Endodermal cell (in vitro differentiated cells): Measurements from ENCODE around the gene MROH2A. TPM values are rescaled to one million over a fixed set of nuclear protein-coding genes. Genes with fewer than 3 reads are reported as not detected.

ENCODE experiments used
- DNase-seq: peaks from one replicate; pipeline ENCODE4 v3.0.0-alpha.2; 2017
- H3K27ac ChIP-seq: 2 replicates; pipeline ENCODE4 v1.5.1; 2013; ENCODE audit warnings: mild to moderate bottlenecking, low read depth, low read length, moderate library complexity
- H3K27me3 ChIP-seq: 2 replicates; pipeline ENCODE4 v1.6.1; 2013; ENCODE audit warnings: mild to moderate bottlenecking, low read length, moderate library complexity; ENCODE audit not compliant: insufficient read depth, control insufficient read depth, poor library complexity, severe bottlenecking
- H3K36me3 ChIP-seq: 2 replicates; pipeline ENCODE4 v1.7.0; 2013; ENCODE audit warnings: mild to moderate bottlenecking, low read length, moderate library complexity; ENCODE audit not compliant: control insufficient read depth, insufficient read depth
- H3K4me1 ChIP-seq: one replicate; pipeline ENCODE4 v1.7.0; 2013; ENCODE audit warnings: low read length; ENCODE audit not compliant: control insufficient read depth, insufficient read depth
- H3K4me3 ChIP-seq: 2 replicates; pipeline ENCODE4 v1.5.1; 2013; ENCODE audit warnings: mild to moderate bottlenecking, low read length, moderate library complexity
- H3K9ac ChIP-seq: 2 replicates; pipeline ENCODE4 v1.6.1; 2013; ENCODE audit warnings: mild to moderate bottlenecking, low read length, moderate library complexity; ENCODE audit not compliant: poor library complexity, severe bottlenecking; ENCODE audit errors: extremely low read depth
- H3K9me3 ChIP-seq: 2 replicates; pipeline ENCODE4 v1.6.1; 2013; ENCODE audit warnings: mild to moderate bottlenecking, low read length, moderate library complexity; ENCODE audit not compliant: control insufficient read depth
- H3K27ac Mint-ChIP-seq: 2 replicates; pipeline ENCODE4 v1.8.0; 2020; ENCODE audit warnings: mixed read lengths
- H3K27me3 Mint-ChIP-seq: 2 replicates; pipeline ENCODE4 v1.8.0; 2021; ENCODE audit warnings: mild to moderate bottlenecking, mixed read lengths; ENCODE audit not compliant: insufficient read depth
- H3K36me3 Mint-ChIP-seq: 2 replicates; pipeline ENCODE4 v1.8.0; 2020; ENCODE audit warnings: low read depth, mixed read lengths
- H3K4me1 Mint-ChIP-seq: 2 replicates; pipeline ENCODE4 v1.8.0; 2020; ENCODE audit warnings: mixed read lengths
- H3K4me3 Mint-ChIP-seq: 2 replicates; pipeline ENCODE4 v1.8.0; 2020; ENCODE audit warnings: mild to moderate bottlenecking, moderate library complexity, mixed read lengths
- H3K9me3 Mint-ChIP-seq: 2 replicates; pipeline ENCODE4 v1.8.0; 2020; ENCODE audit warnings: mild to moderate bottlenecking, mixed read lengths
- WGBS, 2 experiments: methylation state at CpG; one replicate each; pipeline versions ENCODE4 v1.1.5 to v1.1.7; 2013; ENCODE audit warnings: missing lambda C conversion rate in 2 of 2, mixed read lengths in 1 of 2; ENCODE audit not compliant: insufficient coverage in 1 of 2, insufficient read length in 1 of 2; 5-methylcytosine and 5-hydroxymethylcytosine counted together
- total RNA-seq, 2 donors: library from RNA; stranded (reverse); fragmentation: NEBNext Ultra II Directional in 1 of 2; extraction: Animal tissue kit (Norgen Biotek cat#: 25700) in 1 of 2; gene quantifications; 2 replicates in 1 of 2; 3 replicates in 1 of 2; pipeline ENCODE4 v1.2.1, GENCODE V29; 2021
- TF ChIP-seq, protein P1 (sequence below): fragments of 200-600 bp; sonication (generic); conservative IDR thresholded peaks from 2 replicates; pipeline ENCODE4 v1.5.0; 2021; ENCODE audit warnings: antibody characterized with exemption, mild to moderate bottlenecking

MROH2A gene
- total RNA-seq, 2 donors from 2014 or later: not detected

- Mint-ChIP-seq H3K27ac (no peak overlapping the region), H3K9me3 (peaks cover 5% of the 10 kb centered on the region), H3K4me1 (no peaks in the 10 kb centered on the region), H3K4me3 (no peak overlapping the region), H3K36me3 (no peaks in the 10 kb centered on the region), H3K27me3 (peaks cover 14% of the 10 kb centered on the region)
- Histone ChIP-seq H3K27ac (no peak overlapping the region), H3K4me3 (no peak overlapping the region), H3K9ac (no peak overlapping the region), H3K36me3 (no peaks in the 10 kb centered on the region), H3K9me3 (no peaks in the 10 kb centered on the region), H3K4me1 (no peaks in the 10 kb centered on the region), H3K27me3 (no peaks in the 10 kb centered on the region)
- TF ChIP-seq, protein P1, sequence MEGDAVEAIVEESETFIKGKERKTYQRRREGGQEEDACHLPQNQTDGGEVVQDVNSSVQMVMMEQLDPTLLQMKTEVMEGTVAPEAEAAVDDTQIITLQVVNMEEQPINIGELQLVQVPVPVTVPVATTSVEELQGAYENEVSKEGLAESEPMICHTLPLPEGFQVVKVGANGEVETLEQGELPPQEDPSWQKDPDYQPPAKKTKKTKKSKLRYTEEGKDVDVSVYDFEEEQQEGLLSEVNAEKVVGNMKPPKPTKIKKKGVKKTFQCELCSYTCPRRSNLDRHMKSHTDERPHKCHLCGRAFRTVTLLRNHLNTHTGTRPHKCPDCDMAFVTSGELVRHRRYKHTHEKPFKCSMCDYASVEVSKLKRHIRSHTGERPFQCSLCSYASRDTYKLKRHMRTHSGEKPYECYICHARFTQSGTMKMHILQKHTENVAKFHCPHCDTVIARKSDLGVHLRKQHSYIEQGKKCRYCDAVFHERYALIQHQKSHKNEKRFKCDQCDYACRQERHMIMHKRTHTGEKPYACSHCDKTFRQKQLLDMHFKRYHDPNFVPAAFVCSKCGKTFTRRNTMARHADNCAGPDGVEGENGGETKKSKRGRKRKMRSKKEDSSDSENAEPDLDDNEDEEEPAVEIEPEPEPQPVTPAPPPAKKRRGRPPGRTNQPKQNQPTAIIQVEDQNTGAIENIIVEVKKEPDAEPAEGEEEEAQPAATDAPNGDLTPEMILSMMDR: no peak
- 80 to 83% methylated on average over 1 to 3 of the region's 3 CpGs for WGBS, 2 experiments
- peak; percentile 23 for DNase-seq
Measured at GRCh38 chr2:233802132-233802815, 24.1 kb downstream of the MROH2A start.

GRCh38 chr2:233803292-233803911 is 25.3 kb downstream of the MROH2A start:
- TF ChIP-seq, protein P1: no peak
- Mint-ChIP-seq H3K4me1 (no peaks in the 10 kb centered on the region), H3K9me3 (peaks cover 5% of the 10 kb centered on the region), H3K27ac (no peak overlapping the region), H3K36me3 (no peaks in the 10 kb centered on the region), H3K27me3 (peaks cover 12% of the 10 kb centered on the region), H3K4me3 (no peak overlapping the region)
- Histone ChIP-seq H3K27ac (no peak overlapping the region), H3K4me1 (no peaks in the 10 kb centered on the region), H3K36me3 (no peaks in the 10 kb centered on the region), H3K4me3 (no peak overlapping the region), H3K9ac (no peak overlapping the region), H3K27me3 (no peaks in the 10 kb centered on the region), H3K9me3 (no peaks in the 10 kb centered on the region)
- no peak for DNase-seq
- WGBS, 2 experiments: 85 to 100% methylated on average over 1 to 2 of the region's 2 CpGs

DNA sequence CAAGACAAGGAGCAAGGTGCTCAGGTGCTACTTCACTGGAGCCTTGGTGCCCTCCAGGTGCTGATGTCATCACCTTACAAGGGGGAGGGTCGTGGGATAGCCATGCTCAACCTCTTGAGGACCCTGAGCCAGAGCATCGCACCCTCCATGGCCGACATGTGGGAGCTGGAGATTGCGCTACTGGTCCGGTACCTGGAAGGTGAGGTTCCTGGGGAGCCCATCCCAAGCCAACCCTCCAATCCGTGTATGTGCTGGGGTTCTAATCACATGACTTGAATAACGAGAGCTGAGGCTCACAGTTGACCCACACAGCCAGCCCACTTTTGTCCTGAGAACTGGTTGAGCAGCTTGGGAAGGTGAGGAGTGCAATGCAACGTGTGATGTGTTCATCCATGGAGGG is 25.9 kb downstream of the MROH2A start:
- TF ChIP-seq, protein P1: no peak
- H3K27me3 Mint-ChIP-seq: peaks cover 12% of the 10 kb centered on the region
- H3K4me3 ChIP-seq: no peak overlapping the region
- no peak overlapping the region for H3K27ac Mint-ChIP-seq
- H3K9me3 ChIP-seq: no peaks in the 10 kb centered on the region
- 77 to 92% methylated on average over 6 to 8 of the region's 8 CpGs for WGBS, 2 experiments
- H3K36me3 Mint-ChIP-seq: no peaks in the 10 kb centered on the region
- peaks cover 5% of the 10 kb centered on the region for H3K9me3 Mint-ChIP-seq
- no peaks in the 10 kb centered on the region for H3K4me1 ChIP-seq
- no peaks in the 10 kb centered on the region for H3K4me1 Mint-ChIP-seq
- H3K4me3 Mint-ChIP-seq: no peak overlapping the region
- H3K36me3 ChIP-seq: no peaks in the 10 kb centered on the region
- H3K27me3 ChIP-seq: no peaks in the 10 kb centered on the region
- H3K9ac ChIP-seq: no peak overlapping the region
- DNase-seq: no peak
- H3K27ac ChIP-seq: no peak overlapping the region
